Naive thymus-derived CD8-positive, alpha-beta T cell (primary cell): Measurements from ENCODE around the gene MBTPS2. TPM values are rescaled to one million over a fixed set of nuclear protein-coding genes. Genes with fewer than 3 reads are reported as not detected.

ENCODE experiments used
- ATAC-seq, 2 donors: fragments of 150-1000 bp; cut with Tn5 transposase in 1 of 2; sonication (Bioruptor Pico), chemical (Tn5 transposase) in 1 of 2; 1 replicate in 1 of 2; 2 replicates in 1 of 2; pipeline ENCODE4 v1.10.0; 2021; ENCODE audit warnings: mild to moderate bottlenecking in 2 of 2, moderate library complexity in 2 of 2
- POLR2A ChIA-PET: fragments of 350-600 bp; sonication (Branson Sonifier 250); formaldehyde crosslinking; loops from one replicate; lab custom pipeline; 2021; ENCODE audit warnings: antibody characterized with exemption; lab: Charles Lee
- DNase-seq, 10 donors: peaks; one replicate each; pipeline versions ENCODE4 v3.0.0 to v3.0.0-alpha.2; 2020 to 2022
- H3K27ac Mint-ChIP-seq, 10 donors: one replicate each; pipeline ENCODE4 v1.8.0; 2020 to 2022; ENCODE audit warnings: mild to moderate bottlenecking in 10 of 10, mixed read lengths in 10 of 10, moderate library complexity in 4 of 10, inconsistent platforms in 1 of 10
- H3K27me3 Mint-ChIP-seq, 5 donors: one replicate each; pipeline ENCODE4 v1.8.0; 2021 to 2022; ENCODE audit warnings: mixed read lengths in 5 of 5
- H3K36me3 Mint-ChIP-seq, 3 donors: one replicate each; pipeline ENCODE4 v1.8.0; 2020 to 2022; ENCODE audit warnings: mixed read lengths in 3 of 3, mild to moderate bottlenecking in 2 of 3, inconsistent platforms in 1 of 3
- H3K4me1 Mint-ChIP-seq, 4 donors: one replicate each; pipeline ENCODE4 v1.8.0; 2021 to 2022; ENCODE audit warnings: mixed read lengths in 4 of 4
- H3K4me3 Mint-ChIP-seq, 10 donors: one replicate each; pipeline ENCODE4 v1.8.0; 2020 to 2022; ENCODE audit warnings: mild to moderate bottlenecking in 10 of 10, mixed read lengths in 10 of 10, moderate library complexity in 6 of 10, inconsistent platforms in 1 of 10
- H3K9me3 Mint-ChIP-seq, 9 donors: one replicate each; pipeline ENCODE4 v1.8.0; 2020 to 2022; ENCODE audit warnings: mixed read lengths in 9 of 9, mild to moderate bottlenecking in 3 of 9, inconsistent platforms in 1 of 9, moderate library complexity in 1 of 9
- polyA plus RNA-seq, 3 donors: library from polyadenylated mRNA; unstranded; fragments of 300-500 nt; fragmentation: Illumina TruSeq; gene quantifications; one replicate each; pipeline ENCODE4 v1.2.3, GENCODE V29; 2021
- total RNA-seq, 8 experiments: library from RNA in 2 of 8; stranded (reverse) in 2 of 8; gene quantifications; one replicate each; pipeline ENCODE4 v1.2.3 and lab custom pipeline; 2021 to 2026

Gene MBTPS2
- total and polyA plus RNA-seq, 5 experiments from 2014 or later = 2.8 to 7.7 (median 4.6) TPM

DNA sequence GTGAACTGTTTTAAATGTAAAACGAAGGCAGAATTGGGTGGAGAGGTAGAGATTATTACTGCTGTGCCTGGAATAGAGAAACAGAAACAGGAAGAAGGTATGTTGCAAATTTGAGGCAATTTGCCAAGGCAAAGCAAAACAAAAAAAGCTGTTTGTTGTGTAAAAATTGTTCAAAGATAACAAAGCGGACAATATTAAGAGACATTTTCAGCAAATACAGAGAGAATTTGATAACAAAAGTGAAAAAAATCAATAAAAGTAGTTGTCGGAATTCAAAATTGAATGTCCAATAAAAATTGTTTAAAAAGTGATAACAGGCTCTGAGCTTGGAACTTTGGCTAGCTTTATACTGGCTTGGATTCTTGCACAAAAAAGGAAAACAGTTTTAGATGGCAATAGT is 86.7 kb downstream of the MBTPS2 start:
- Mint-ChIP-seq H3K27ac (no peak overlapping the region), H3K9me3 (peaks cover 0 to 9% (median 0%) of the 10 kb centered on the region in 9 donors), H3K36me3 (peaks cover 0 to 3% (median 2%) of the 10 kb centered on the region in 3 donors), H3K4me3 (no peak overlapping the region), H3K27me3 (no peaks in the 10 kb centered on the region), H3K4me1 (peaks cover 6 to 10% (median 9%) of the 10 kb centered on the region in 4 donors)
- DNase-seq (no peak), ATAC-seq (no peak)
- POLR2A ChIA-PET = no interaction called here

DNA sequence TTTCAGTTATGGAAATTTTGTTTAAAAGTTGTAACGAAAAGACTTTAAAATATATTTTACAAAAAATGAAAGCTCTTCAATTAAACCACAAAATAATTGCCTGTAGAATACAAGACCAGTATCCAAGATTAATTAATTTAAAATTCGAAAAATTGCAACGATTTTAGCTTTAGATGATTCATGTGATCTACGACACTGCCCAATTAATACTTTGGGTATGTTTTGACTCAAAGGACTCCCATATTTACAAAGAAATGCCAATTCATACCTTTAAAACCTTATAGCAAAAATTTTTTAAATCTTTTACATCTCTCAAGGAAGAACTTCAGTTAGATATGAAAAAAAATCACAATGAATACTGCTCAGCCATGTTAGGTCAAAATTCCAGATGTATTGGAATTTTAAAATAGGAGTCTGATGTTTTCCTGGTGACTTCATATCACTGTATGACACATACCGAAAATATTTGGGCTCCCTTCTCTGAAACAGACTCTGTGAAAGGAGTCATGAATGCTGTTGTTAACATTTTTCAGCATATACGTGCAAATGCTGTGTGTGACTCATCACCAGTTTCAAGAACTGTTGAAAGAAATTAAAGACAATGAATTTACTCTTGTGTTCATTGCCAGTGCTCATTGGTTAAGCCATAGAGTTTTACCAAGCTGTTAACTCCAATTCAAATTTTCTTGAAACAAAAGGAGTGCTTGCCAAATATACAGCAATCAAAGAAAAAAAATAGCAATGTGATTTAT is 87.3 kb downstream of the MBTPS2 start:
- peaks cover 0 to 9% (median 0%) of the 10 kb centered on the region in 9 donors for H3K9me3 Mint-ChIP-seq
- H3K27ac Mint-ChIP-seq = no peak overlapping the region
- POLR2A ChIA-PET = no interaction called here

DNA sequence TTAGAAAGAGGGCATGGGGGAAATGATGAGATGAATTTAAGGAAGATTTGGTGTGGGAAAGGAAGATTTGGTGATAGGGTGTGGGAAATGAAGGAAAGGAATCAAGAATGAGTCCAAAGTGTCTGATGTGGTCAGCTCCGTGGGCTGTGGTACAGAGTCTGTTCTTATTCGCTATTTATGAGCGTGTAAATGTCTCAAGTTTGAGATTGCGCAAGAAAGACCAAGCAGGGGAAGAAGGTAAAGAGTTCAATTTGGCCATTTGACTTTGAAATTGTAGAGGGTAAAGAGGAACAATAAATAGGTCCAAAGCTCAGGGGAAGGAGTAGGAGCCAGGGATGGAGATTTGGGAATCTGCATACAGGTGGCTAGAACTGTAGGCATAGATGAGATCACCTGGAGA is 89.8 kb downstream of the MBTPS2 start:
- H3K36me3 Mint-ChIP-seq = no peaks in the 10 kb centered on the region
- H3K27me3 Mint-ChIP-seq = no peaks in the 10 kb centered on the region
- POLR2A ChIA-PET = no interaction called here
- DNase-seq = no peak
- ATAC-seq = no peak
- peaks cover 6 to 10% (median 9%) of the 10 kb centered on the region in 4 donors for H3K4me1 Mint-ChIP-seq
- peaks cover 0 to 9% (median 0%) of the 10 kb centered on the region in 9 donors for H3K9me3 Mint-ChIP-seq
- H3K4me3 Mint-ChIP-seq = no peak overlapping the region
- no peak overlapping the region for H3K27ac Mint-ChIP-seq

More for the DNA sequence above, 87.3 kb downstream of the MBTPS2 start:
- no peak for ATAC-seq
- DNase-seq = no peak
- no peaks in the 10 kb centered on the region for H3K27me3 Mint-ChIP-seq
- H3K4me1 Mint-ChIP-seq = peaks cover 6 to 10% (median 9%) of the 10 kb centered on the region in 4 donors
- H3K36me3 Mint-ChIP-seq = peaks cover 0 to 3% (median 0%) of the 10 kb centered on the region in 3 donors
- H3K4me3 Mint-ChIP-seq = no peak overlapping the region

DNA sequence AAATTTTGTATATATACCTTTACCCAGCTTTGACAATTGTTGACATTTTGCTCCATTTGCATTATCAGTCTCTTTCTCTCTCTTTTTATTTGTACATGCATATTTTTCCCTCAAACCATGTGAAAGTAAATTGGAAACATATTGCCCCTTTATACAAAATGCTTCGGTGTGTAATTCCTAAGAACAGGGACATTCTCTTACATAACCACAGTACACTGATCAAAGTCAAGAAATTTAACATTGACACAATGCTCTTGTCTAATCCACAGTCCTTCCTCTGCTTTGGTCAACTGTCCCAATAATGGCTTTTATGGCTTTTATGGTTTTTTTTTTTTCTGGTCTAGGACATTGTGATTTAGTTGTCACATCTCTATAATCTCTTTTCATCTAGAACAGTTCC is 91.6 kb downstream of the MBTPS2 start:
- DNase-seq (no peak), ATAC-seq (no peak)
- peaks cover 6 to 10% (median 9%) of the 10 kb centered on the region in 4 donors for H3K4me1 Mint-ChIP-seq
- H3K27me3 Mint-ChIP-seq = no peaks in the 10 kb centered on the region
- POLR2A ChIA-PET = no interaction called here
- no peaks in the 10 kb centered on the region for H3K36me3 Mint-ChIP-seq
- peaks cover 0 to 9% (median 0%) of the 10 kb centered on the region in 9 donors for H3K9me3 Mint-ChIP-seq
- H3K27ac Mint-ChIP-seq = no peak overlapping the region
- H3K4me3 Mint-ChIP-seq = no peak overlapping the region

DNA sequence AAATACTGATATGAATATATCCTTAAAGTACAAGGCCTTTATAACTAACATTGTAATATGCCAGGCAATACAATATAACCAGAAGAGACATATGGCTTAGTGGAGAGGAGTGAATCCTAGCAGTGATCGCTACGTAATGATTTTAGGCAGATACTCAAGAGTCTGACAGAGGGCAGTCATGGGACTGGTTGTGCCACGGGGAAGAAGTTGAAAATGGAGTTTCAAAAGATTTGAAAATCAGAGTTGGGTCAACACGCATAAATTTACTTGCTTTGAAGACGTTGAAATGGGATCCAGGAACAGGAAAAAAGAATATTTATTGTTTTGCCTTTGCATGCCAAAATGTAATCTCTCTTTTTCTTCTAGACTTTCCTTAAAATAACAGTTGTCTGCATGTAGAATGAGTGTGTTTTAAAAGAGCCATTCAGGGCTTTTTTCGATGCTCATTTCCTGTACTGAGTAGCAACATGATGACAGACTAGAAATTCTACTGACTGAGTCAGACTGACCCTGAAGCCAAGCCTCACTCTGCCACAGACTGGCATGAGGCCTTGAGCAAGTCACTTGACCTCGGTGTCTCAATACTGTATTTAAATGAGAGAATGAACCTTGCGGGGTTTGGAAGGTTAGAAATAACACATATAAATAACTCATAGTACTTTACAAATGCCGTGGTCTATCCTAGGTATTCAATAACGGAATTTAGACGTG is 93.0 kb downstream of the MBTPS2 start:
- Mint-ChIP-seq H3K4me1 (peaks cover 6 to 10% (median 9%) of the 10 kb centered on the region in 4 donors), H3K27ac (no peak overlapping the region), H3K4me3 (no peak overlapping the region), H3K36me3 (no peaks in the 10 kb centered on the region), H3K27me3 (no peaks in the 10 kb centered on the region), H3K9me3 (peaks cover 0 to 9% (median 0%) of the 10 kb centered on the region in 9 donors)
- DNase-seq = no peak
- ATAC-seq = no peak
- POLR2A ChIA-PET = no interaction called here

DNA sequence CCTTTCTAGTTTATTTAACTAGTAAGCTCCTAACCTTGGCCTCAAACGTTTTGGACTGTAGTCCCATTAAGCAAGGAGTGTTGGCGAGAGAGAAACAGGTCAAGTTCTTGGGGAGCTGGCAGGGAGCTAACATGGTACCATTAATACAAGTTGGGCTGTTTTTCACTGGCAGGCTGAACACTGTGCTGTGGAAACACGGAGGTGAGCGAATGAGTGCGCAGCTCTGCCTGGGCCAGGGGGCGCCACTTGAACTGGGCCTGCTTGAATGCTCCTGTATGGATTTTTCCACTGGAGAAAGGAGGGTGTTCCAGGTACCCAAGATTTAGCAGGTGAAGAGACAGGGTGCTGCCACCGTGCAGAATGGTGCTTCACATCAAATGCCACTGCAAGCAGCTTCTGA is 93.7 kb downstream of the MBTPS2 start:
- H3K9me3 Mint-ChIP-seq = peaks cover 0 to 9% (median 0%) of the 10 kb centered on the region in 9 donors
- DNase-seq = no peak
- no peaks in the 10 kb centered on the region for H3K27me3 Mint-ChIP-seq
- peaks cover 6 to 10% (median 9%) of the 10 kb centered on the region in 4 donors for H3K4me1 Mint-ChIP-seq
- no peaks in the 10 kb centered on the region for H3K36me3 Mint-ChIP-seq
- H3K4me3 Mint-ChIP-seq = no peak overlapping the region
- ATAC-seq = no peak
- H3K27ac Mint-ChIP-seq = no peak overlapping the region
- POLR2A ChIA-PET = no interaction called here

DNA sequence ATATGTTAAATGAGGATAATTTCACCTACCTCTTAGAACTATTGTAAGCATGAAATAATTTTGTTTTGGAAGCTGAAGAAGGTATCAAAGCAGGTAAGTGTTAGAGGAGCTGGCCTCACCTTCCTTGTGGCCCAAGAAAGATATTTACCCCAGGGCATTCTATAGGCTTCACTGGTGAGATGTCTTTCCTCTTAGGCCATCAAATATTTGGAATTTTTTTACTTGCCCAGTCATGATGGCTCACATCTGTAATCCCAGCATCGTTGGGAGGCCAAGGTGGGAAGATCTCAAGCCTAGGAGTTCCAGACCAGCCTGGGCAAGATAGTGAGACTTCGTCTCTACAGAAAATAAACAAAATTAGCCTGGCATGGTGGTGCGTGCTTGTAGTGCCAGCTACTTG is 95.0 kb downstream of the MBTPS2 start:
- no peak for ATAC-seq
- Mint-ChIP-seq H3K4me3 (no peak overlapping the region), H3K27ac (no peak overlapping the region), H3K36me3 (no peaks in the 10 kb centered on the region), H3K27me3 (no peaks in the 10 kb centered on the region), H3K9me3 (peaks cover 0 to 3% (median 0%) of the 10 kb centered on the region in 9 donors), H3K4me1 (peaks cover 4 to 7% (median 5%) of the 10 kb centered on the region in 4 donors)
- no peak for DNase-seq
- POLR2A ChIA-PET = no interaction called here

Other genes with a start within 250 kb of the MBTPS2 start
- gene KLHL34, start 181.3 kb upstream of the MBTPS2 start, total RNA-seq = 1 to 10 TPM; 3.5 to 3.8 TPM
- gene KLHL34, start 181.3 kb upstream of the MBTPS2 start, polyA plus RNA-seq = 1 to 10 TPM in 2 of 3 donors, under 1 TPM in 1; 0.91 to 2.5 (median 2.3) TPM
- gene SMPX, start 81.5 kb upstream of the MBTPS2 start, total RNA-seq = not detected
- gene SMPX, start 81.5 kb upstream of the MBTPS2 start, polyA plus RNA-seq = not detected
- gene YY2, start 16.4 kb downstream of the MBTPS2 start, total RNA-seq = 1 to 10 TPM; 2.1 TPM
- under 1 TPM; 0.36 to 0.62 (median 0.61) TPM for gene YY2, start 16.4 kb downstream of the MBTPS2 start, polyA plus RNA-seq
- gene SMS, start 101.1 kb downstream of the MBTPS2 start, total RNA-seq = 10 to 100 TPM; 19.2 to 25.8 TPM
- 10 to 100 TPM; 32.7 to 39.5 (median 32.9) TPM for gene SMS, start 101.1 kb downstream of the MBTPS2 start, polyA plus RNA-seq
- under 1 TPM; 0.18 to 0.19 TPM for gene PHEX, start 192.7 kb downstream of the MBTPS2 start, total RNA-seq
- gene PHEX, start 192.7 kb downstream of the MBTPS2 start, polyA plus RNA-seq = not detected